NCI-H510A (cell line): ENCODE results near the gene UTRN.

ENCODE experiments used
- DNase-seq: peaks from one replicate; lab custom pipeline; 2025; lab: John Stamatoyannopoulos, UW

UTRN gene

GRCh38 chr6:144314003-144314485 is 28.9 kb downstream of the UTRN start:
- no peak for DNase-seq

GRCh38 chr6:144314562-144314961 is 29.4 kb downstream of the UTRN start:
- DNase-seq: no peak

GRCh38 chr6:144315226-144315980 is 30.3 kb downstream of the UTRN start:
- no peak for DNase-seq

- no peak for DNase-seq
These were observed 31.1 kb downstream of the UTRN start for GRCh38 chr6:144315981-144316861.

- no peak for DNase-seq
These were observed 31.7 kb downstream of the UTRN start for GRCh38 chr6:144316862-144317195.

GRCh38 chr6:144317736-144318135 is 32.6 kb downstream of the UTRN start:
- DNase-seq: no peak

- no peak for DNase-seq
These were observed 34.1 kb downstream of the UTRN start for GRCh38 chr6:144319211-144319610.

GRCh38 chr6:144320741-144321140 is 35.6 kb downstream of the UTRN start:
- no peak for DNase-seq

- DNase-seq: no peak
These were observed 36.9 kb downstream of the UTRN start for GRCh38 chr6:144321839-144322591.

- DNase-seq: no peak
These were observed 40.1 kb downstream of the UTRN start for GRCh38 chr6:144325232-144325631.

GRCh38 chr6:144326393-144326792 is 41.3 kb downstream of the UTRN start:
- DNase-seq: no peak

GRCh38 chr6:144327081-144327480 is 41.9 kb downstream of the UTRN start:
- DNase-seq: no peak

- DNase-seq: no peak
These were observed 45.2 kb downstream of the UTRN start for GRCh38 chr6:144330017-144330987.

- DNase-seq: no peak
These were observed 46.4 kb downstream of the UTRN start for GRCh38 chr6:144331491-144331969.

- no peak for DNase-seq
These were observed 47.0 kb downstream of the UTRN start for GRCh38 chr6:144332177-144332576.

GRCh38 chr6:144334150-144334708 is 49.1 kb downstream of the UTRN start:
- no peak for DNase-seq
